GM21447 (cell line): ENCODE results near the gene ZSCAN22.
"Not testable (repeated sequence)": the region's sequence is repeated elsewhere in the genome, so short reads cannot be mapped to it uniquely, and the experiment has no call there.

Experiments used
- ATAC-seq: cut with Tn5 transposase; IDR thresholded peaks from one replicate; pipeline ENCODE4 v1.9.1; 2021; ENCODE audit not compliant: unreplicated experiment

The ZSCAN22 gene

DNA sequence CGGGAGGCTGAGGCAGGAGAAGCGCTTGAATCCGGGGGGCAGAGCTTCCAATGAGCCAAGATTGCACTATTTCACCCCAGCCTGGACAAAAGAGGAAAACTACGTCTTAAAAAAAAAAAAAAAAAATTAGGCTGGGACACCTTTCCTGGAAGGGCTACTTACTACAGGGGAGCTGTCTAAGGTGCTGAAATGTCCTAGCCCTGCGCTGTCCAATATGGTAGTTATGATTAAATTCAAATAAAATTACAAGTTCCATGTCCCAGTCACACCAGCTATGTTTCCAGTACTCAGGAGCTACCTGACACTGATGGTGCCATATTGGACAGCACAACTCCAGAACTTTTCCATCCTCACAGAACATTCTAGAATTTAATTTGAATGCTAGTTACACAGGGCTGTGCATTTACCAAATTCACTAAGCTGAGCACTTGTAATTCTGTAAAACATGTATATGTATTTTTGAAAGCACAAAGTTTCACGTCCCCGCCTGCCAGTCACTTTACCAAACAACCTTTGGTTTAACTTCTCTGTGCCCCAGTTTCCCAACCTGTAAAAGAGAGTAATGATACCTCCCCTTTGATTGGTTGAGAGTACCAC is 9.2 kb upstream of the ZSCAN22 start:
- no peak for ATAC-seq

DNA sequence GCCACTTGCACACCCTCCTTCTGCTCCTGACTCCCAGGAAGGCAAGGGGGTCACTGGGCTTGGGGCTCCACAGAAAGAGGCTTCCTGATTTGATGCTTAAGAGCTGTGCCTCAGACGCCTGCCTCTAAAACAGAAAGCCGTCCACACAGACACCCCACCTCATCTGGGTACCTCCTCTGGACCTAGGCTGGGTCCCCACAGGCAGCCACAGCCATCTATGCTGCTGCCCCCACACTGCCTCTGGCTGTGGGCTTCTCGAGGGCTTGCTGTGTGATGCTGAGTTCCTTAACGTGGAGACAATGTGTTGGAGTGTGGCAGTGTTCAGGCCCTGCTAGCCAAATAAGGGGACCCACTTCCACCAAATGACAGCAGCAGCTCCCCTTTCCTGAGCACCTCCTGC is 8.5 kb upstream of the ZSCAN22 start:
- ATAC-seq = no peak

DNA sequence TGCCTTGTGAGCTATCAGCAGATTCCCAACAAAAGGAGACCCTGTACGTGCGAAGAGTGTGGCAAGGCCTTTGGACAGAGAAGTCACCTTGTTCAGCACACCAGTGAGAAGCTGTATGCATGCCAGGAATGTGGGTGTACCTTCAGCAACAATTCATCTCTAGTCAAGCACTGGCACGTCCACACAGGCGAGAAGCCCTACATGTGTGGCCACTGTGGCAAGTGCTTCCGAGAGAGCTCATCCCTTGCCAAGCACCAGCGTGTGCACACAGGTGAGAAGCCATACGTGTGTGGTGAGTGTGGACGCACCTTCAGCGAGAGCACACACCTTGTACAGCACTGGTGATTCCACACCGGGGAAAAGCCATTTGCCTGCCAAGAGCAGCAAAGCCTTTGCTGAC is 7.6 kb upstream of the ZSCAN22 start:
- ATAC-seq = no peak

DNA sequence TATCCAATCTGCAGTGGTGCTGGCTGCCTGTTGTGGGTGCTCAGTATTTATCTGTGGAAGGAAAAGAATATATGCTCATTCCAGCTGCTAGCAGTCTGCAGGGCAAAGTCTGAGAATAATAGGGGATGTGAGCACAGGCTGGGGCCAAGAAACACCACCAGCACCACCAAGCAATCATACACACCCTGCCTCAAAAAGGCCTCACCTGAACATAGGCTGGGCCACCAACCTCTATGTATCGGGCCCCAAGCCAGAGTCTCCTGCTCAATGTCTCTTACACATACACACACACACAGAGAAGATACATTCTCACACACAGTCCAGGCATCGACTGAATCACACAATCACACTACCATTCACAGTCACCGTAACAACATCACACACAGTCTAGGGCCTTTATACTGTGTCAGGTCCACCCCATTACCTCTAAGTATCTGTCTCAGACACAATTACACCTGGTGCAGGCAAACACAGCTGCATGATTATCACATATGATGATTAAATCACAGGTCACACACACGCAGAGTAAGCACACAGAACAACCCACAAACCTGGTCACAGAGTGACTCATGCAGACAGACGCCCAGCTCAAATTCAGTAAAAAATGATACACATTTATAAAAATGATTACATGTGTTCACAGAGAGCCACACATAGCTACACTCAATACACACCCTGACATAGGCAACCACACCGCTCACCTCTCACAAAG is 1.3 kb upstream of the ZSCAN22 start:
- ATAC-seq = no peak

DNA sequence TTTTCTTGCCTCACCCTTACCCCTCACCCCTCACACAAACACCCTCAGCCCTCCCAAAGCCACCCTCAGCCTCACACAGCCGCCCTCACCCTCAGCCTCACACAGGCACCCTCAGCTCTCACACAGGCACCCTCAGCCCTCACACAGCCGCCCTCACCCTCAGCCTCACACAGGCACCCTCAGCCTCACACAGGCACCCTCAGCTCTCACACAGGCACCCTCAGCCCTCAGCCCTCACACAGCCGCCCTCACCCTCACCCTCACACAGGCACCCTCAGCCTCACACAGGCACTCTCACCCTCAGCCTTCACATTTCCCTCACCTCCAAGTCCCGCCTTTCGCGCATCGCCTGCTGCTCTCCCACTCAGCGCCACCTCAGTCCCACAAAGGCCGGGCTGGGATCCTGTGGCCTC is 287 bp upstream of the ZSCAN22 start:
- ATAC-seq = peak; percentile 9

DNA sequence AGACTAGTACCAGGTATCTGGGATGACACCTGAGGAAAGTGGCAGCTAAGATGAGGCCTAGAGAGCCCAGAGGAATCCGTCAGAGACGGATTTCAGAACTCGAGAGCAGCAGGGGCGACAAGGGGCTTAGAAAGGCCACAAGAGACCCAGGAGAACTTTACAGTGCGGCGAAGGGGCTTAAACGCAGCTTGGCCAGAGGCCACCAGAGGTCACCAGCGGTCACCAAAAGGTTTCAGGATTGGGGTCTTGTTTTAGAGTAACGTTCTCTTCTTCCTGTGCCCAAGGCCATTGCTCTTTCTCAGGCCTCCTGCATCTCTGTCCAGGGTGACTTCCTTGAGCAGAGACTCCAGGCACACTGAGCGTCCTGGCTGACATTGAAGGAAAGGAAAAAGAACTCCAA is 2.2 kb downstream of the ZSCAN22 start:
- no peak for ATAC-seq

DNA sequence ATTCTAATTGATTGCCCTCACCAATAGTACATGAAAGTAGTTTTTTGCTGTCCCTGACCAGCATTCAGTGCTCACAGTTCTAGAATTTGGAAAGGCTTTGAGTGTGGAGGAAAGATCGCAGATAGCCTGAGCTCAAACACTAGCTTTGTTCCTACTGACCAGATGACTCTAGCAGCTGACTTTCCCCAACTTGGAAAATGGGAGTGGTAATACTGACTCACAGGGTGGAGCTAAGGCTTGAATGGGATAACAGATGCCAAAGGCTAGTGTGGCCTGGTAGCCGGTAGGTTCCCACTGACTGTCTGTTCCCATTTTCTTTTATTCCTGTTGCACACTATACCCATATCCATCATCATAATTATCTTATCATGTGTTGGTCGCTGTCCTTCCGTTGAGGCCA is 3.7 kb downstream of the ZSCAN22 start:
- no peak for ATAC-seq

DNA sequence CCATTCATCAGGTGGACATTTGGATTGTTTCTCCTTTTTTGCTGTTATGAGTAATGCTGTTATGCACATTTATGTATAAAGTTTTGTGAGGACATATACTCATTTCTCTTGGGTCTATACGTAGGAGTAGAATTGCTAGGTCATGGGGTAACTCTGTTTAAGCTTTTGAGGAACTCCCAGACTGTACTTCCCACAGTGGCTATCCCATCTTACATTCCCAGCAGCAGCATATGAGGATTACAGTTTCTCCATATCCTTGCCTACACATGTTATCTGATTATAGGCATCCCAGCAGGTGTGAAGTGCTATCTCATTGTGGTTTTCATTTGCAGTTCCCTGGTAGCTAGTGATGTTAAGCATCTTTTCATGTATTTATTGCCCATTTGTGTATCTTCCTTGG is 5.9 kb downstream of the ZSCAN22 start:
- no peak for ATAC-seq

DNA sequence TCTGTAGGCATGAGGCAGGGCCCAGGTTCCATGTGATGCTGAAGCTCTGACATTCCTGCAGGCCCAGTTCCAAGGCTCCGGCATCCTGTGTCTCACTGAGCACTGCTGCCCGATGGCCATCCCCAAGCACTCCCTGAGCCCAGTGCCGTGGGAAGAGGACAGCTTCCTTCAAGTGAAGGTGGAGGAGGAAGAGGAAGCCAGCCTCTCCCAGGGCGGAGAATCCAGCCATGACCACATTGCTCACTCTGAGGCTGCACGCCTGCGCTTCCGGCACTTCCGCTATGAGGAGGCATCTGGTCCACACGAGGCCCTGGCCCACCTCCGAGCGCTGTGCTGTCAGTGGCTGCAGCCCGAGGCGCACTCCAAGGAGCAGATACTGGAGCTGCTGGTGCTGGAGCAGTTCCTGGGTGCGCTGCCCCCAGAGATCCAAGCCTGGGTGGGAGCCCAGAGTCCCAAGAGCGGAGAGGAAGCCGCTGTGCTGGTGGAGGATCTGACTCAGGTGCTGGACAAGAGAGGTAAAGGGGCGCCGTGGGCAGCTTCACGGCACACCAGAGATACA is 8.0 kb downstream of the ZSCAN22 start:
- ATAC-seq = no peak

DNA sequence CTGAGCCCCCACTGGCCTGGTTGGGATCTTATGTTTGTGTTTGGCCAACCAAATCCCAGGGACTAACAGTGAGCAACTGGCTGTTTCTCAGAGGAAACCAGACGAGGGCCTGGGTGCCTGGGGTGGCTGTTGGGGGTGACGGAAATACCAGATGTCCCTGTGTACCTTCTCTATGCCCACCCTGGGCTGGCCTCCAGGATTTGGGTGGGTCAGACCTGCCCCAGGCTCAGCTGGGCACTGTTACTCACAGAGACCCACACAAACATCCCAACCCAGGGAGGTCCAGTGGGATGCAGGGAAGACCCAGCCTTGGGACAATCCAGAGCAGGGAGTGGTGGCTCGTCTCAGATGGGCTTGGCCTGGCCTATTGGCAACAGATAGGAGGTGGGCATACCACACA is 8.8 kb downstream of the ZSCAN22 start:
- ATAC-seq = no peak

DNA sequence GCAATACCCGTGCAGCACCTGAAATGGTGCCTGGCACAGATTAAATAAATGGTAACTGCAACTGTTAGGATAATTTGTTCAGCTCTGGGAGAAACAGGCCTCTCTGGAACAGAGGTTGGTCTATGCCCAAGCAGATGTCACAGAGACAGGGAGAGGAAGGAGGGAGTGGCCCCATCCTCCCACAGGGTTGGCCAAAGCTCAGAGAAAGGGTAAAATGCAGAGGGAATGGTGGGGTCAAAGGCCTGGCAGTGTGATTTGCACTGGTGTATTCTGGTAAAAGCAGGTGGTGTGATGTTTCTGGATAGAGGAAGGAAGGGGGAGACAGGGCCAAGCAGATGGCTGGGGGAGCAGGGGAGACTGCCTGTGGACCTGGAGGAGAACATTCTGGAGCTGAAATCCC is 9.4 kb downstream of the ZSCAN22 start:
- ATAC-seq = no peak

DNA sequence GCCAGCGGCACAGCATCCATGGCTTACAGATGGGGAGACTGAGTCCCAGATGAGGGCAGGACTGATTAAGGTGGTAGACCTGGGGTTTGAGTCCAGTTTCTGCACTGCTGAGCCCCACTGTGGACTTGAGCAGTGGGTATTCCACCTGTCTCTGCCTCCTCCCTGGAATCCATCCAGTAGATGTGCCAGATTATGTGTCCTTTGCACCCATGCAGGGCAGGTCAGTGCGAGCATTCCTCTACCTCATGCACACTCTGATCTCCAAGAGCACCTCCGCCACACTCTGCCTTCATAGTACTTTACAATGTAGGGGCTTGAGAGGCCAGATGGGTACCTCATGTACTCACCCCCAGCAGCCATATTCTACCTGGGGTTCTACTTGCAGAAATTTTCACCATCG is 10.0 kb downstream of the ZSCAN22 start:
- no peak for ATAC-seq

DNA sequence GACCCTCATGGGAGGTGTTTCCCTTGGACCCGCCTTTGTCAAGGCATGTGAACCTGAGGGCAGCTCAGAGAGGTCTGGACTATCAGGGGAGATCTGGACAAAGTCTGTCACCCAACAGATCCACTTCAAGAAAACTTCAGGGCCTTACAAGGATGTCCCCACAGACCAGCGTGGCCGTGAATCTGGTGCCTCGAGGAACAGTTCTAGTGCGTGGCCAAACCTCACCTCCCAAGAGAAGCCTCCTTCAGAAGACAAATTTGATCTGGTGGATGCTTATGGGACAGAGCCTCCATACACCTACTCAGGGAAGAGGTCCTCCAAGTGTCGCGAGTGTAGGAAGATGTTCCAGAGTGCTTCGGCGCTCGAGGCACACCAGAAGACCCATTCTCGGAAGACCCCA is 11.5 kb downstream of the ZSCAN22 start:
- ATAC-seq = no peak

DNA sequence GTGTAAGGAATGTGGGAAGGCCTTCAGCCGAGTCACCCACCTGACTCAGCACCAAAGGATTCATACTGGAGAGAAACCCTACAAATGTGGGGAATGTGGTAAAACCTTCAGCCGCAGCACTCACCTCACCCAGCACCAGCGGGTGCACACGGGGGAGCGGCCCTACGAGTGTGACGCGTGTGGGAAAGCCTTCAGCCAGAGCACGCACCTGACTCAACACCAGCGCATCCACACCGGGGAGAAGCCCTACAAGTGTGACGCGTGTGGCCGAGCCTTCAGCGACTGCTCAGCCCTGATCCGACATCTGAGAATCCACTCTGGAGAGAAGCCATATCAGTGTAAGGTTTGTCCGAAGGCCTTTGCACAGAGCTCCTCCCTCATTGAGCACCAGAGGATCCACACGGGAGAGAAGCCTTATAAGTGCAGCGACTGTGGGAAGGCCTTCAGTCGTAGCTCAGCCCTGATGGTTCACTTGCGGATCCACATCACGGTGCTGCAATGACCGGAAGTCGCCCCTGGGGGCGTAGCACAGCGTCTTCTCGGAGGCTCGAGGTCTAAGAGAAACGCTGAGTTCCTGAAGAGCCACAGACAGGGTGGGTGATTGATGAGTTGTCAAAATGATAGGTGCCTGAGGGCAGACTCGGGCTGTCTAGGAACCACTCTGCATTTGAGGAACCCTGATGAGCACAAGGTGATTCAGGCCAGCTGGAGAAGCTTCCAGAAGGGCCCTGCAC is 12.2 kb downstream of the ZSCAN22 start:
- ATAC-seq = no peak

DNA sequence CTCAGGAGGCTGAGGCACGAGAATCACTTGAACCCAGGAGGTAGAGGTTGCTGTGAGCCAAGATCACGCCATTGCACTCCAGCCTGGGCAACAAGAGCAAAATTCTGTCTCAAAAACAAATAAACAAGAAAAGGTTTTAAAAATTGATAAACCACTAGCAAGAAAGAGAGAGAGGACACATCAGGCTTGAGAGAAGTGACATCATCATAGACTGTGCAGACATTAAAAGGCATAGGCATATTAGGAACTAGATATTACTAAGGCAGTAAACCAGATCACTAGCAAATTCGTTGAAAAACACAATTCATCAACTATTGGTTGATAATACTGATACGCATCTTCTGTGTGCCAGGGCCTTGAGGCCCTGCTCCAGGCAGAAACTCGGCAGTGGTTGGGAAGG is 18.8 kb downstream of the ZSCAN22 start:
- ATAC-seq = no peak

DNA sequence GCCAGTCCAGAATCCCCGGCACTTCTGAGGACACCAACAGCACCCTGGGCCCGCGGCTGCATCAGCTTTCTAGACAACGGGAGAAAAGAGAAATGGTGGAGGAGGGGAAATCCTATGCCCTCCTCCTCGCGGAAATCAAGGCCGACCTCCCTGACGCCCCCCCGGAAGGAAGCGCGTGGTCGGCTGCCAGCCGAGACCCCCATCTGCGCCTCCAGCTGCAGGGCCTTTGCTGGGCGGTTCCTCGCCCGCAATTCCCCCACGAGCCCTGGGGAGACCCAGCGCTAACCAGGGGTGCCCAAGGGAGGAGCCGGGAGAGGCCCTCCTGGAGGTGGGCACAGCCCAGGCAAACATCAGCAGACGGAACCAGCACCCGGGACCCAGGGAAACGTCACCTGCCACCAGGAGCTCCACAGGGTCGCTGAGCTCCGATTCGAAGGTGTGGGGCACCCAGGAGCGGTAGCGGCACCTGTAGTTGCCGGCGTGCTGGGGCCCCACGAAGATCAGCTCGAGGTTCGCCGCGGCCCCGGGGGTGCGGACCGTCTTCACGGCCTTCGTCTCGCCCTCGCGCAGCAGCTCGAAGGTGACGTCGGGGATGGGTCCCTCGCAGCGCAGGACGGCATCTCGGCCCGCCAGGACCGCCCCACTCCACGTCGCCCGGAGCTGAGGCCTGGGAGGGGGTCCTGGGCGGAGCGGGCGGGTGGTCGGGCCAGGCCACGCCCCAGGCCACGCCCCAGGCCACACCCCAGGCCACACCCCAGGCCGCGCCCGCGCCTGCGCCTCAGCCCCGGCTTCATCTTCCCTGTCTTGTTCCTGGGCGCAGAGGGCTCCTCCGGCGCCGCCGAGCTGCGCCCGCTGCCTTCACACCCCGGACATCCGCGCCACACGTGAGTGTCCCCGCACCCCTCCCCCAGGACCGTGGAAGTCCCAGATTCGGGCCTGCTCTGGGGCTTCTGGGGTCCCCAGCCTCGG is 20.5 kb downstream of the ZSCAN22 start:
- ATAC-seq = peak; percentile 93

DNA sequence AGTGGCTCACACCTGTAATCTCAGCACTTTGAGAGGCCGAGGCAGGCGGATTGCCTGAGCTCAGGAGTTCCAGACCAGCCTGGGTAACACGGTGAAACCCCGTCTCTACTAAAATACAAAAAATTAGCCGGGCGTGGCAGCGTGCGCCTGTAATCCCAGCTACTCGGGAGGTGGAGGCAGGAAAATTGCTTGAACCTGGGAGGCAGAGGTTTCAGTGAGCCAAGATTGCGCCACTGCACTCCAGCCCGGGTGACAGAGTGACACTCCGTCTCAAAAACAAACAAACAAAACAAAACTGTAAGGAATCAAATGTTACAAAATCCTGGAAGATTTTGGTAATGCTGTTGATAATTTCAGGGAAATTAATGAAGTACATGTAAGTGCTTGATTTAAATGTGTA is 21.3 kb downstream of the ZSCAN22 start:
- ATAC-seq = not testable (repeated sequence)

DNA sequence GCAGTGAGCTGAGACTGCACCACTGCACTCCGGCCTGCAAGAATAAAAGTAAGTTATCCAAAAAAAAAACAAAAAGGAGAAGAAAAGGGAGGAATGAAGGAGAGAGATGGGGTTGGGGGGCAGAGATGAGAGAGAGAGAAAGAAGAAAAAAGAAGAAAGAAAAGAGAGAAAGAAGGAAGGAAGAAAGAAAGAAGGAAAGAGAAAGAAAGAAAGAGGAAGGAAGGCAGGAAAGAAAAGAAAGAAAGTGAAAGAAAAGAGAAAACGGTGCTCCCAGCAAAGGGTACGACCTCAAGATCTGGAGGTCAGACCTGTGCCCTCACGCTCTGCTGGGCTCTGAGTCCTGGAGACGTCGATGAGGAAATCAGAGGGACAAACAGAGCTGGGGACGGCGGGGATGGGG is 22.8 kb downstream of the ZSCAN22 start:
- no peak for ATAC-seq

DNA sequence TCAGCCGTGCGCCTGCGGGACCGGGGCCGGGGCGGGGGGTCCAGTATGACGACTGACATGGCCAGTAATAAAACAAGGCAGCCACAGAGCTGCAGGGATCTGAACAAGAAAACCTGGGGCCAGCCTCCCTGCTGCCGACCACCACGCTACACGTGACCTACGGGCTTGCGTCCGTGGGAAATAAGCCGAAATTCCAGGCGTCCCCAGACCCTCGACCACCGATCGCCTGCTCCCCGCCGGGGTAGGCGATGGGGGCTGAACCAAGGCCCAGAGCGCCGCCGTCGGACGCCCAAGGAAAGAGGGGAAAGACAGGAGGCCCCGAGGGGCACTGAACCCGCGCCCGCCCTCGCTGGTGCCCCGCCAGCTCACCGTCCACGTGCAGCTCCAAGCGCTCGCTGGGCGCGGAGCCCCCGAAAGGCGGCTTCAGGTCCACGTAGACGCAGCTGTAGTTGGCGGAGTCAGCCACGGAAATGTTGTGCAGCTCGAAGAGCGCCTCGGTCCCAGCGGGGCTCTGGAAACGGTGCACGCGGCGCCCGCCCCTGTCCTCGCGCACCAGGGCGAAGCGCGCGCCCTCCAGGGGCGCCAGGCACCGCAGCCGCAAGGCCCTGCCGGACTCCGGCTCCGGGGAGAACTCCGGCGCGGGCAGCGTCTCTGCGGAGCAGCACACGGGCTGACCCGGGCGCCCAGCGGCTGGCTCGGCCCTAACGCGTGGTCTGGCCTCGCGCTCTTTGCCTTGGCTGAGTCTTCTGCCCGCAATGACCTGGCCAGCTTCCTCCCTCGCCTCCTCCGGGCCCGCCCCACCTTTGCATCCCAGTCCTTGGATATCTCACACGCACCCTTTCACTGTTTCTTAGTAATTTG is 23.4 kb downstream of the ZSCAN22 start:
- ATAC-seq = no peak
